GM18907 (cell line): ENCODE measurements around the gene GTPBP4.
A peak's percentile ranks its signal among the peaks of the same experiment; 100 is the strongest.
"Not testable (repeated sequence)": the region's sequence is repeated elsewhere in the genome, so short reads cannot be mapped to it uniquely, and the experiment has no call there.

ENCODE experiments used
- ATAC-seq: cut with Tn5 transposase; IDR thresholded peaks from one replicate; pipeline ENCODE4 v1.9.1; 2021; ENCODE audit warnings: mild to moderate bottlenecking, moderate library complexity; ENCODE audit not compliant: unreplicated experiment

The GTPBP4 gene

GRCh38 chr10:1024103-1024502, 35.9 kb downstream of the GTPBP4 start:
- no peak for ATAC-seq

GRCh38 chr10:1025683-1026082, 37.4 kb downstream of the GTPBP4 start, which contains the start of gene IDI2:
TSS of gene IDI2 (minus strand) at chr10:1025859. CDS start at chr10:1024723, 1,136 bp downstream.
- no peak for ATAC-seq

GRCh38 chr10:1026578-1026977, 38.3 kb downstream of the GTPBP4 start:
- no peak for ATAC-seq

GRCh38 chr10:1029838-1030237, 41.6 kb downstream of the GTPBP4 start:
- ATAC-seq, result no peak

- ATAC-seq, result no peak
Measured at GRCh38 chr10:1033601-1034000, 45.4 kb downstream of the GTPBP4 start.

- ATAC-seq, result no peak
Measured at GRCh38 chr10:1034758-1035157, 46.5 kb downstream of the GTPBP4 start.

- ATAC-seq, result no peak
Measured at GRCh38 chr10:1035201-1035600, 47.0 kb downstream of the GTPBP4 start.

- ATAC-seq, result peak; percentile 77
Measured at GRCh38 chr10:1036341-1036791, 48.1 kb downstream of the GTPBP4 start.

GRCh38 chr10:1037098-1037497, 48.9 kb downstream of the GTPBP4 start:
- no peak for ATAC-seq

- not testable (repeated sequence) for ATAC-seq
Measured at GRCh38 chr10:1038769-1039168, 50.5 kb downstream of the GTPBP4 start.

- ATAC-seq, result no peak
Measured at GRCh38 chr10:1040133-1040532, 51.9 kb downstream of the GTPBP4 start.

GRCh38 chr10:1041514-1041913, 53.3 kb downstream of the GTPBP4 start:
- ATAC-seq, result no peak

- peak; percentile 71 for ATAC-seq
Measured at GRCh38 chr10:1043532-1043995, 55.3 kb downstream of the GTPBP4 start.

GRCh38 chr10:1044146-1044545, 55.9 kb downstream of the GTPBP4 start:
- no peak for ATAC-seq

- ATAC-seq, result no peak
Measured at GRCh38 chr10:1044964-1045363, 56.7 kb downstream of the GTPBP4 start.

- no peak for ATAC-seq
Measured at GRCh38 chr10:1045415-1045814, 57.2 kb downstream of the GTPBP4 start.

GRCh38 chr10:1047937-1048336, 59.7 kb downstream of the GTPBP4 start:
- no peak for ATAC-seq

- ATAC-seq, result peak; percentile 0
Measured at GRCh38 chr10:1048349-1048731, 60.1 kb downstream of the GTPBP4 start.

- peak; percentile 88 for ATAC-seq
Measured at GRCh38 chr10:1048732-1049424, 60.6 kb downstream of the GTPBP4 start, which contains the start of gene IDI1. TSS of gene IDI1 (minus strand) at chr10:1049119. CDS start at chr10:1049003, 116 bp downstream.

GRCh38 chr10:1049425-1049958, 61.3 kb downstream of the GTPBP4 start:
- ATAC-seq, result no peak

GRCh38 chr10:1050145-1050544, 61.9 kb downstream of the GTPBP4 start:
- no peak for ATAC-seq

GRCh38 chr10:1050554-1050953, 62.3 kb downstream of the GTPBP4 start:
- no peak for ATAC-seq
